Glutamatergic neuron (in vitro differentiated cells): Measurements from ENCODE around the gene GLT8D2. TPM values are rescaled to one million over a fixed set of nuclear protein-coding genes. Genes with fewer than 3 reads are reported as not detected.

ENCODE experiments used
- DNase-seq: peaks from one replicate; pipeline ENCODE4 v3.0.0; 2022
- H3K27ac Mint-ChIP-seq: one replicate; pipeline ENCODE4 v1.8.0; 2020; ENCODE audit warnings: mild to moderate bottlenecking, mixed read lengths, inconsistent platforms; ENCODE audit not compliant: unreplicated experiment
- H3K27me3 Mint-ChIP-seq: one replicate; pipeline ENCODE4 v1.8.0; 2020; ENCODE audit warnings: mild to moderate bottlenecking, moderate library complexity, mixed read lengths, inconsistent platforms; ENCODE audit not compliant: unreplicated experiment
- H3K36me3 Mint-ChIP-seq: one replicate; pipeline ENCODE4 v1.8.0; 2020; ENCODE audit warnings: mild to moderate bottlenecking, mixed read lengths, inconsistent platforms; ENCODE audit not compliant: unreplicated experiment
- H3K4me1 Mint-ChIP-seq: one replicate; pipeline ENCODE4 v1.8.0; 2020; ENCODE audit warnings: mild to moderate bottlenecking, low read depth, mixed read lengths, inconsistent platforms; ENCODE audit not compliant: unreplicated experiment
- H3K4me3 Mint-ChIP-seq: one replicate; pipeline ENCODE4 v1.8.0; 2020; ENCODE audit warnings: mild to moderate bottlenecking, mixed read lengths, inconsistent platforms; ENCODE audit not compliant: unreplicated experiment
- H3K9me3 Mint-ChIP-seq: one replicate; pipeline ENCODE4 v1.8.0; 2020; ENCODE audit warnings: mild to moderate bottlenecking, moderate library complexity, mixed read lengths, inconsistent platforms; ENCODE audit not compliant: unreplicated experiment
- long read RNA-seq: library from polyadenylated mRNA; unstranded; transcript quantifications from one replicate; pipeline ENCODE4 v2.0.0, GENCODE V29; 2020; ENCODE audit not compliant: unreplicated experiment
- total RNA-seq: library from RNA; stranded (reverse); fragmentation: NEBNext Ultra II Directional; extraction: Animal tissue kit (Norgen Biotek cat#: 25700); gene quantifications from one replicate; pipeline ENCODE4 v1.2.1, GENCODE V29; 2021; ENCODE audit not compliant: unreplicated experiment
- TF ChIP-seq, protein P1 (sequence below): fragments of 200-600 bp; sonication (generic); IDR thresholded peaks from one replicate; pipeline ENCODE4 v1.5.0; 2021; ENCODE audit not compliant: partially characterized antibody, unreplicated experiment

Gene GLT8D2
- total RNA-seq: not detected
- long read RNA-seq: 0 reads

DNA sequence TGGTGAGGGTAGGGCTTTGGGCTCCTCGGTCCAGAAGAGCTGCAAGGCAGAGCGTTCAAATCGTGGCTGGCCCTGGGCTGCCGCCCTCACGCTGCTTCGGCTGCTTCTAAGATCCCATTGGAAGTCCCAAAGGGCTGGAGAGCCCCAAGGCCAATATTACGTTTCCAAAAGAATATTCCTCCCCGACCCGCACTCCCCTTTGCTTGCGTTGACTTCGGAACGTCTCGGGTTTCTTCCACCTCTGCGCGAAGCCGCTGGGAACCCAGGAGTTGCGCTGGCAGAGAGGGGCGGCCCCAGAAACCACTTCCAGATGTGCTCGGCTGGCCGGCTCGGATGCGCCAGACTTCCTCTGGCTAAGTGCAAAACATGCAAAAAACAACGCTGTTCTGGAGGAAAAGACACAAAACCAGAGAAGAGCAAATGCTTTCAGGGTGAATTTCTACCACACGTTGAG lies at the start of gene GLT8D2:
Gene GLT8D2, minus strand, starts transcription at position 285 of the 454 bp plus-strand sequence. CDS start 30,539 bp downstream, outside the sequence.
- Mint-ChIP-seq H3K4me3 (peak within 1 kb of the TSS; percentile 75), H3K9me3 (no peaks in the 10 kb centered on the region), H3K4me1 (peaks cover 2% of the 10 kb centered on the region), H3K27ac (no peak within 1 kb of the TSS), H3K27me3 (no peaks in the 10 kb centered on the region), H3K36me3 (no peaks in the 10 kb centered on the region)
- TF ChIP-seq, protein P1, sequence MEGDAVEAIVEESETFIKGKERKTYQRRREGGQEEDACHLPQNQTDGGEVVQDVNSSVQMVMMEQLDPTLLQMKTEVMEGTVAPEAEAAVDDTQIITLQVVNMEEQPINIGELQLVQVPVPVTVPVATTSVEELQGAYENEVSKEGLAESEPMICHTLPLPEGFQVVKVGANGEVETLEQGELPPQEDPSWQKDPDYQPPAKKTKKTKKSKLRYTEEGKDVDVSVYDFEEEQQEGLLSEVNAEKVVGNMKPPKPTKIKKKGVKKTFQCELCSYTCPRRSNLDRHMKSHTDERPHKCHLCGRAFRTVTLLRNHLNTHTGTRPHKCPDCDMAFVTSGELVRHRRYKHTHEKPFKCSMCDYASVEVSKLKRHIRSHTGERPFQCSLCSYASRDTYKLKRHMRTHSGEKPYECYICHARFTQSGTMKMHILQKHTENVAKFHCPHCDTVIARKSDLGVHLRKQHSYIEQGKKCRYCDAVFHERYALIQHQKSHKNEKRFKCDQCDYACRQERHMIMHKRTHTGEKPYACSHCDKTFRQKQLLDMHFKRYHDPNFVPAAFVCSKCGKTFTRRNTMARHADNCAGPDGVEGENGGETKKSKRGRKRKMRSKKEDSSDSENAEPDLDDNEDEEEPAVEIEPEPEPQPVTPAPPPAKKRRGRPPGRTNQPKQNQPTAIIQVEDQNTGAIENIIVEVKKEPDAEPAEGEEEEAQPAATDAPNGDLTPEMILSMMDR: no peak
- peak; percentile 34 for DNase-seq

GRCh38 chr12:104097954-104098353 lies 48.0 kb upstream of the GLT8D2 start:
- TF ChIP-seq, protein P1: no peak
- Mint-ChIP-seq H3K9me3 (no peaks in the 10 kb centered on the region), H3K27me3 (no peaks in the 10 kb centered on the region), H3K27ac (no peak overlapping the region), H3K4me1 (no peaks in the 10 kb centered on the region), H3K36me3 (no peaks in the 10 kb centered on the region), H3K4me3 (no peak overlapping the region)
- DNase-seq: no peak

DNA sequence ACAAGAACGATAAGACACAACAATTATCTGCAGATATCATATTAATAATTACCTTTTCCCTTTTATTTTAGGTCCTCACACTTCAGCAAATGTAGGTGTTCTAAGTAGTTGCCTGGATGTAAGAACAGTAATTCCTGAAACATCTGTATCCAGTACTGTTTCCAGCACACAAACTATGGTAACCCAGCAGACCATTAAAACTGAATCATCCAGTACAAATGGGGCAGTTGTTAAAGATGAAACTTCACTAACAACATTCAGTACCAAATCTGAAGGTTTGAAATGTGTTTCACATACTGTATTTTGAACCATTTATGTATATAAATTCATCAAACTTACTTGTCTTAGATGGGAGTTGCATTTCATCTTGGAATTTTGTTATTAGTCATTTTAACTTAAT lies 45.3 kb upstream of the GLT8D2 start:
- Mint-ChIP-seq H3K27me3 (no peaks in the 10 kb centered on the region), H3K4me3 (no peak overlapping the region)

GRCh38 chr12:104094284-104094683 lies 44.3 kb upstream of the GLT8D2 start:
- Mint-ChIP-seq H3K9me3 (no peaks in the 10 kb centered on the region), H3K27ac (no peak overlapping the region), H3K4me3 (no peak overlapping the region), H3K4me1 (no peaks in the 10 kb centered on the region), H3K36me3 (no peaks in the 10 kb centered on the region), H3K27me3 (no peaks in the 10 kb centered on the region)
- DNase-seq: no peak
- TF ChIP-seq, protein P1: no peak

More for the DNA sequence above, 45.3 kb upstream of the GLT8D2 start:
- TF ChIP-seq, protein P1: no peak
- H3K9me3 Mint-ChIP-seq: no peaks in the 10 kb centered on the region
- H3K36me3 Mint-ChIP-seq: no peaks in the 10 kb centered on the region
- DNase-seq: no peak
- no peaks in the 10 kb centered on the region for H3K4me1 Mint-ChIP-seq
- no peak overlapping the region for H3K27ac Mint-ChIP-seq

- H3K9me3 Mint-ChIP-seq: no peaks in the 10 kb centered on the region
- H3K36me3 Mint-ChIP-seq: no peaks in the 10 kb centered on the region
- no peaks in the 10 kb centered on the region for H3K4me1 Mint-ChIP-seq
- H3K4me3 Mint-ChIP-seq: no peak overlapping the region
- H3K27me3 Mint-ChIP-seq: no peaks in the 10 kb centered on the region
- TF ChIP-seq, protein P1: no peak
- no peak for DNase-seq
- H3K27ac Mint-ChIP-seq: no peak overlapping the region
Observed at GRCh38 chr12:104091136-104091535, 41.1 kb upstream of the GLT8D2 start.
